Mesendoderm (in vitro differentiated cells): ENCODE data around the gene NAIP.
A peak's percentile ranks its signal among the peaks of the same experiment; 100 is the strongest.
"Not testable (repeated sequence)": the region's sequence is repeated elsewhere in the genome, so short reads cannot be mapped to it uniquely, and the experiment has no call there.

Experiments
- DNase-seq: peaks from one replicate; pipeline ENCODE4 v3.0.0; 2013
- H2AK5ac ChIP-seq: 2 replicates; pipeline ENCODE4 v1.6.1; 2013; ENCODE audit warnings: low read length, inconsistent platforms
- H2BK120ac ChIP-seq: 2 replicates; pipeline ENCODE4 v1.6.1; 2013; ENCODE audit warnings: low read depth, mild to moderate bottlenecking, low read length, moderate library complexity, mixed read lengths
- H2BK15ac ChIP-seq: replicated peaks from 2 replicates; pipeline ENCODE4 v1.6.1; 2013; ENCODE audit warnings: low read depth, mild to moderate bottlenecking, moderate library complexity
- H2BK5ac ChIP-seq: 2 replicates; pipeline ENCODE4 v1.6.1; 2013; ENCODE audit warnings: low read length, inconsistent platforms
- H3K18ac ChIP-seq: 2 replicates; pipeline ENCODE4 v1.6.1; 2013; ENCODE audit warnings: mild to moderate bottlenecking, low read length, mixed read lengths
- H3K23ac ChIP-seq: one replicate; pipeline ENCODE4 v1.6.1; 2013; ENCODE audit warnings: low read length
- H3K27ac ChIP-seq: 2 replicates; pipeline ENCODE4 v1.5.1; 2013; ENCODE audit warnings: low read depth, mild to moderate bottlenecking, inconsistent platforms, low read length, moderate library complexity
- H3K27me3 ChIP-seq: 2 replicates; pipeline ENCODE4 v1.6.1; 2013; ENCODE audit warnings: low read length, control low read depth, mild to moderate bottlenecking, inconsistent platforms; ENCODE audit not compliant: insufficient read depth, poor library complexity
- H3K36me3 ChIP-seq: 2 replicates; pipeline ENCODE4 v1.6.1; 2013; ENCODE audit warnings: low read length, inconsistent platforms; ENCODE audit not compliant: control insufficient read depth, insufficient read depth
- H3K4ac ChIP-seq: one replicate; pipeline ENCODE4 v1.6.1; 2013; ENCODE audit warnings: low read depth, mild to moderate bottlenecking, low read length, moderate library complexity
- H3K4me1 ChIP-seq: 2 replicates; pipeline ENCODE4 v1.6.1; 2013; ENCODE audit warnings: low read depth, low read length, inconsistent platforms; ENCODE audit not compliant: control insufficient read depth
- H3K4me2 ChIP-seq: 2 replicates; pipeline ENCODE4 v1.6.1; 2013; ENCODE audit warnings: low read length
- H3K4me3 ChIP-seq: 2 replicates; pipeline ENCODE4 v1.5.1; 2013; ENCODE audit warnings: mild to moderate bottlenecking, low read length
- H3K56ac ChIP-seq: one replicate; pipeline ENCODE4 v1.6.1; 2013; ENCODE audit warnings: low read length
- H3K79me1 ChIP-seq: 2 replicates; pipeline ENCODE4 v1.6.1; 2013; ENCODE audit warnings: low read length, inconsistent platforms
- H3K79me2 ChIP-seq: 2 replicates; pipeline ENCODE4 v1.6.1; 2013; ENCODE audit warnings: mild to moderate bottlenecking, low read length; ENCODE audit not compliant: control insufficient read depth, insufficient read depth
- H3K9ac ChIP-seq: 2 replicates; pipeline ENCODE4 v1.6.1; 2013; ENCODE audit warnings: low read length, inconsistent platforms
- H4K5ac ChIP-seq: one replicate; pipeline ENCODE4 v1.6.1; 2013; ENCODE audit warnings: low read length
- H4K8ac ChIP-seq: one replicate; pipeline ENCODE4 v1.6.1; 2013; ENCODE audit warnings: low read depth, mild to moderate bottlenecking, control low read depth, low read length, moderate library complexity
- WGBS: extraction: QIAGEN DNeasy Blood & Tissue Kit; methylation state at CpG from one replicate; pipeline ENCODE4 v1.1.7; 2013; ENCODE audit warnings: low lambda C conversion rate, missing lambda C conversion rate; ENCODE audit not compliant: insufficient coverage; ENCODE audit errors: extremely low coverage; 5-methylcytosine and 5-hydroxymethylcytosine counted together

Gene NAIP

DNA sequence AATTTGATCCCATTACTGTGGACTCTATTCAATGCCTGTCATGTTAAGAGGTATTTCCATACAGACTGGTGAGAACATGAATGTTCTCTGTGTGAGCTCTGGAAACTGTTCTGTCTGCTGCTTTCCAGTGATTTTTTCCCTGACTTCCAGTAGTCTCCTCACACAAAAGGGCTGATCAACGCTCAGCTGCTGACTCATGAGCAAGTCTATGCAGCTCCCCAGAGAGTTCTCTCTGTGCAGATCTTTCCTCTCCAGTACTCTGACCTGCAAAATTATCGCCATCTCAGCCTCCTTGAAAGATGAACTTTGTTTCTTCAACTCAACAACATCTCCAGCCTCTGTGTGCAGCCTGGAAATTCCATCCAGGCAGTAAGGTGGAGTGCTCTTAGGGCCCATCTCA is 19.0 kb upstream of the NAIP start:
- not testable (repeated sequence) for H3K27ac ChIP-seq, H3K23ac ChIP-seq, H4K5ac ChIP-seq, DNase-seq, H3K27me3 ChIP-seq, H3K4me1 ChIP-seq, H3K18ac ChIP-seq, H2BK15ac ChIP-seq, H3K4me3 ChIP-seq, H2BK120ac ChIP-seq, H3K79me1 ChIP-seq, H3K56ac ChIP-seq, H4K8ac ChIP-seq, H3K36me3 ChIP-seq, H3K9ac ChIP-seq, H3K4ac ChIP-seq, H3K79me2 ChIP-seq, H2BK5ac ChIP-seq, H3K4me2 ChIP-seq, H2AK5ac ChIP-seq
- no CpG with 5 or more reads among the region's 2 CpGs for WGBS

DNA sequence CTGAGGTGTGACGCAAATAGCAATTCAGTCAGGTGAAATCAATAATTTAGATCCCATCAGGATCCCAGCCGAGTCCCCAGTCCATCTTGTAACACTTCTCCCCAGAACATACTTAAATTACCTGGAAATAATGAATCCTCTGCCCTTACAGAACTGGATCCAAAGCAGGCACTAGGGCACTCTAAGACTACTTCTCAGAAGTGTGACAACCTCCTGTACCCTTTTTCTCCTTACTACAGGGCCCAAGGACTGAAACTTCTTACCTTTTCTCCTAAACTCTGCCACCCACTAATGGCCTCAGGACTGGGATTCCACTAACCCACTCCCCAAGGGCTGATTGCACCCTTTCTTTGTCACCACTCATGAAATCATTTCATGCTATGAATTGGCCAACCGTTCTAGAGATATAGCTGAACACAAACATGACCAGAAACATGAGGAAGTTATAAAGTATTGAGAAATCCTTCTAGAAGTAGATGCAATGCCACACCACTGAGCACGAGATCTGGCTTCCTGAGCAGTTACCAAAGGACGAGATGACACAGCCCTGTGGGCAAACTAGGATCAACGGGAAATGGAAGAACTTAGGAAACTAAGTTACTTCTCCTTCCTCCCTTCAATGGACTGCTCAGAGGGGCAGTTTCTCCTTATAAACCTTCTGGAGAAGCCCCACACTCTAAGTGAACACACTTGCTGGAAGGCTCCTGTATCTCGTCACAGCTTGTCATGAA is 6.1 kb upstream of the NAIP start:
- not testable (repeated sequence) for H3K79me2 ChIP-seq, H3K18ac ChIP-seq, H3K4me3 ChIP-seq, DNase-seq, H3K36me3 ChIP-seq, H3K27ac ChIP-seq, H2BK5ac ChIP-seq, H4K8ac ChIP-seq, H3K4me2 ChIP-seq, H2BK15ac ChIP-seq, H2AK5ac ChIP-seq, H3K27me3 ChIP-seq, H3K4me1 ChIP-seq, H3K79me1 ChIP-seq, H3K23ac ChIP-seq, H3K9ac ChIP-seq, H4K5ac ChIP-seq, H2BK120ac ChIP-seq, H3K4ac ChIP-seq, H3K56ac ChIP-seq
- WGBS = no CpG with 5 or more reads among the region's 7 CpGs

DNA sequence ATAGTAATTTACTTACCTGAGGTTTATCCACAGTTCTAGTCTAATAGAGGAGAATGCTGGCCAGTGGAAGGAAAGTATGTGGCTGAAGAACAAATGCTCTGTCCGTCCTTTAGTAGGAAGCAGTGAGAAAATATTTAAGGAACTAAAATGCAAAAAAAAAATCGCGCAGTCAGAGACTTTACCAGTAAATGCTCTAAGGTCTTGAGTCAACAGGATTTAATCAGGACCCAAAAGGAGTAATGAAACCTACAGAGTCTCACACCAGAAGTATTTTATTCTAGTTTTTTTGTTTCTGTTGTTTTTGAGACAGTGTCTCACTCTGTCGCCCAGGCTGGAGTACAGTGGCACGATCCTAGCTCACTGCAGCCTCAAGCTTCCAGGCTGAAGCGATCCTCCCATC is 4.5 kb downstream of the NAIP start:
- no CpG with 5 or more reads among the region's 6 CpGs for WGBS
- H2BK120ac ChIP-seq, H2BK15ac ChIP-seq, H3K18ac ChIP-seq, H3K23ac ChIP-seq, H3K4me2 ChIP-seq, H2AK5ac ChIP-seq, H3K79me2 ChIP-seq, H3K36me3 ChIP-seq, H4K8ac ChIP-seq, H3K4me3 ChIP-seq, H3K27me3 ChIP-seq, H3K9ac ChIP-seq, H3K79me1 ChIP-seq, H3K27ac ChIP-seq, H2BK5ac ChIP-seq, H3K56ac ChIP-seq, H3K4ac ChIP-seq, H3K4me1 ChIP-seq, H4K5ac ChIP-seq, DNase-seq: not testable (repeated sequence)

DNA sequence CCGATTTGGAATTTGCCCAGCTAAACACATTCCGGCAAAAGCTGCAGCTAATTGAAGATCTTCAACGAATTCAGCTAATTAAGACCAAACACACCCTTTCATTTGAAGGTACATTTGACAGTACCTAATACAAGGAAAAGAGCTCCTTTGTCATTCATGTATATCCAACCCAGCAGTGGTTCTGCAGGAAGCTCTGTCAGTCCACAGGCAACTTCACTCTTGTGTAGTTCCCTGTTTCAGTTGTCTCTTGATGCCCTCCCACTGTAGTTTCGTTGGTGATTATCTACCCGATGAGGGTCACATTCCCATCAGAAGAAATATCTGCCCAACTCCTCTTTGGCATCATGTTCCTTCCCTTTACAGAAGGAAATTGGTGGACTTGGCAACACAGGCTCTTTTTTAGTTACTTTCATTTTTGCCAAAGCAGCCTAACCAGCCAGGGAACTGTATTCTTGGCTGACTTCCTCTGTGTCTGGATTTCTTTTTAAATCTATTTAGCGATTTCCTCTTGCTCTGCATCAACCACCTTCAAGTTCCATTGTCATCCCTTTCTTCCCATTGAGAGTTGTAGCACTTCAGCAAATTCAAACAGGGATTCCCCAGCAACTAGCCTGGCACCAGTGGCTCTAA is 6.6 kb downstream of the NAIP start:
- not testable (repeated sequence) for H3K4me1 ChIP-seq, H2BK120ac ChIP-seq, H3K27ac ChIP-seq, H4K5ac ChIP-seq, H3K9ac ChIP-seq, H3K18ac ChIP-seq, H2AK5ac ChIP-seq, H3K36me3 ChIP-seq, H3K56ac ChIP-seq, H3K4ac ChIP-seq, H3K4me3 ChIP-seq, H4K8ac ChIP-seq, H2BK5ac ChIP-seq, H3K27me3 ChIP-seq, H2BK15ac ChIP-seq, H3K79me1 ChIP-seq, H3K79me2 ChIP-seq, H3K4me2 ChIP-seq, DNase-seq, H3K23ac ChIP-seq
- WGBS = no CpG with 5 or more reads among the region's 6 CpGs

DNA sequence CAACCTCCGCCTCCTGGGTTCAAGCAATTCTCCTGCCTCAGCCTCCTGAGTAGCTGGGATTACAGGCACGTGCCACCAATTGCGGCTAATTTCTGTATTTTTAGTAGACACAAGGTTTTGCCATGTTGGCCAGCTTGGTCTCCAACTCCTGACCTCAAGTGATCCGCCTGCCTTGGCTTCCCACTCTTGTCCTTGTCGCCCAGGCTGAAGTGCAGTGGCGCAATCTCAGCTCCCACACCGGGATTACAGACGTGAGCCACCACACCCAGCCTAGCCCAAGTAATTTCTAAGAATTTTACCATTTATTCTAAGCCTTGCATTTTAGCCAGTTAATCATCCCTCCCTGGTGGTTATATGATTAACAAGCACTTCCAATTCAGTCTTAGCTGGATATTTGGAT is 11.0 kb downstream of the NAIP start:
- WGBS = no CpG with 5 or more reads among the region's 8 CpGs
- H4K5ac ChIP-seq = no peak overlapping the region
- H3K27me3 ChIP-seq = no peaks in the 10 kb centered on the region
- no peak overlapping the region for H3K4me2 ChIP-seq
- H3K4me3 ChIP-seq = no peak overlapping the region
- H2BK5ac ChIP-seq = no peak overlapping the region
- H2BK15ac ChIP-seq = no peak overlapping the region
- no peak overlapping the region for H3K4ac ChIP-seq
- H2AK5ac ChIP-seq = no peak overlapping the region
- DNase-seq = no peak
- H2BK120ac ChIP-seq = no peak overlapping the region
- no peaks in the 10 kb centered on the region for H3K79me2 ChIP-seq
- no peak overlapping the region for H4K8ac ChIP-seq
- no peak overlapping the region for H3K27ac ChIP-seq
- no peak overlapping the region for H3K23ac ChIP-seq
- H3K36me3 ChIP-seq = no peaks in the 10 kb centered on the region
- no peaks in the 10 kb centered on the region for H3K4me1 ChIP-seq
- H3K18ac ChIP-seq = no peak overlapping the region
- no peak overlapping the region for H3K56ac ChIP-seq
- H3K9ac ChIP-seq = no peak overlapping the region
- H3K79me1 ChIP-seq = no peaks in the 10 kb centered on the region

DNA sequence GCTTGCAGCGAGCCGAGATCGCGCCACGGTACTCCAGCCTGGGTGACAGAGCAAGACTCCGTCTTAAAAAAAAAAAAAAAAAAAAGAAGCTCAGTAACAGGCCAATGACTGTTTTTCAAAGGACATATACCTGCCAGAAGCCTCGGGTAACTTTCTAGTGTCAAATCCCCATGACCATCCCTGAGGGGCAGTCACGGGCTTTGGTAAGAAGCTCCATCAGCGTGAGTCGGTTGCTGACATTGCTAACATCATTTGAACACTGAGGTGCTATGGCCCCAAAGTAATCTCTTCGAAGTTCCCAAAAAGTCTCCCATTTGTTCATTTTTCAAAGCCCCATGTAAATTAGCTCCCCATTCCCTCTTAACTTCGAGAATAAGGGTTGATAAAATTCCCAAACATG is 11.6 kb downstream of the NAIP start:
- H3K4ac ChIP-seq = no peak overlapping the region
- H2BK120ac ChIP-seq = no peak overlapping the region
- no peaks in the 10 kb centered on the region for H3K4me1 ChIP-seq
- WGBS = no CpG with 5 or more reads among the region's 12 CpGs
- H2BK15ac ChIP-seq = no peak overlapping the region
- H4K8ac ChIP-seq = no peak overlapping the region
- no peak overlapping the region for H2AK5ac ChIP-seq
- H3K27ac ChIP-seq = no peak overlapping the region
- no peak overlapping the region for H3K4me3 ChIP-seq
- peak; percentile 50 for DNase-seq
- no peak overlapping the region for H3K4me2 ChIP-seq
- H3K36me3 ChIP-seq = no peaks in the 10 kb centered on the region
- no peak overlapping the region for H3K56ac ChIP-seq
- no peaks in the 10 kb centered on the region for H3K79me1 ChIP-seq
- no peak overlapping the region for H2BK5ac ChIP-seq
- no peak overlapping the region for H4K5ac ChIP-seq
- no peaks in the 10 kb centered on the region for H3K27me3 ChIP-seq
- no peaks in the 10 kb centered on the region for H3K79me2 ChIP-seq
- no peak overlapping the region for H3K23ac ChIP-seq
- H3K9ac ChIP-seq = no peak overlapping the region
- no peak overlapping the region for H3K18ac ChIP-seq
